ENCODE data around the gene HSFX1.
"Not testable (repeated sequence)": the region's sequence is repeated elsewhere in the genome, so short reads cannot be mapped to it uniquely, and the experiment has no call there.

Gene HSFX1

DNA sequence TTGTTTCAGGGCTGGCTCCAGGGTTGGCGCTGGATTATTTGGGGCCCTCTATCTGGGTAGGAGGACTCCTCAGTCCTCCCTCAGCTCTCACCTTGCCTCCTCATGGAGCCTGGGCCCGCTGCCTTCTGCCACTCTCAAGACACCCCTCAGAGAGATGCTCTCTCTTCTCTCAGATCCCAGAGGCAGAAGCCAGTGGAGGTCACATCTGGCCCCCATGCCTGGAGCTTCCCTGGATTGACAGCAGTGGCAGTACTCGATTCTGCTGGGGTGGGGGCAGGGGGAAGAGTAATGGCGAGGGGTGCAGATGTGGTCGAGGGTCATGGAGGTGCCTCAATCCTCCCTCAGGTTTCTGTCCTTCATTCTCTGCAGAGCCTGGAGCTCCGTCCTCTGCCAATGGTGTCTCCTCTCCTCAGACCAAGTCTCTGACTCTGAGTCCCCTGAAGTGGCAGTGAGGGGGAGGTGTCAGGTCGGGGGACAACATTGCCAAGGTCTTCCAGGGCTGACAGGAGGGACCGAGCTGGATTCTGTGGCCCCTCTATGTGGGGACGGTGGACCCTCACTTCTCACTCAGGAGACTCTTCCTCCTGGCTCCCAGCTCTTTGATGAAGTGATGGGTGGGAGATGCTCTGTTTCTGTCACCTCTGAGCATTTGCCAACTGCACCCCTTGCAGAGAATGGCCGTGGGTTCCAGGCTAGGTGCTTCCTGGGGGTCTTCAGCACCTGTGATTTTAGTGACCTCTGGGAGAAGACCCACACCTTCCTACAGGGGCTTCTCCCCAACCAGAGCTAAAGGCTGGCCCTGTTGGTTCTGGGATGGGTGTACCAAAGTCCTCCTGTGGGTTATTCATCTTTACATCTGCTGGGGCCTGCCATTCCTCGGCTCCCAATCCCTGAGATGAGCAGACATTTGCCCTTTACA, 10.9 kb upstream of the HSFX1 start:
- Histone ChIP-seq H3K9me3 (ENCODE audit: control insufficient read depth in 2 of 2, low read length in 2 of 2) (no peaks in the 10 kb centered on the region), H3K27ac (ENCODE audit: low read length) (no peak overlapping the region), H3K4me3 (ENCODE audit: low read length in 2 of 2) (no peak overlapping the region), H3K36me3 (ENCODE audit: control insufficient read depth in 2 of 2, insufficient read depth in 2 of 2, low read length in 2 of 2) (no peaks in the 10 kb centered on the region), H3K4me1 (ENCODE audit: control insufficient read depth, insufficient read depth, low read length) (no peaks in the 10 kb centered on the region), H3K9ac (ENCODE audit: low read length in 2 of 2) (no peak overlapping the region), H3K27me3 (ENCODE audit: control insufficient read depth in 1 of 2, insufficient read depth in 2 of 2, low read length in 2 of 2) (no peaks in the 10 kb centered on the region)

DNA sequence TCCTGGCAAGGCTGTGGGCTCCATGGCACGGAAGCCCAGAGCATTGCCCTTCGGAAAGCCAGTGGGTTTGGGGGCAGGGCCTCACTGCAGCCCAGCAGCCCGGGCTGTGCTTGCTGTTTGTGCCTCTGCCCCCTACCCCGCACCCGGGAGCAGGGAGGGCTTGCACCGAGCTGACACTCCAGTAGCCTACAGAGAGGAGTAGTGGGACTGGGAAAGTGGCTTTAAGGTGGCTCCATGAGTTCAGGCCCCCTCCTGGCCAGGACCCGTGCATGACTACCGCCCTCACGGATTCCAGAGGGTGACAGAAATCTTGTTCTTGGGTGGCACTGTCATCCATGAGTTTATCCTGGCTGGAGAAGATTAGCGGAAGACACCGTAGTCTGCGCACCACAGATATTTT, 3.5 kb upstream of the HSFX1 start:
- H3K4me1 ChIP-seq (ENCODE audit: control insufficient read depth, insufficient read depth, low read length); H3K9me3 ChIP-seq (ENCODE audit: control insufficient read depth in 2 of 2, low read length in 2 of 2); H3K27ac ChIP-seq (ENCODE audit: low read length); H3K36me3 ChIP-seq (ENCODE audit: control insufficient read depth in 2 of 2, insufficient read depth in 2 of 2, low read length in 2 of 2); H3K9ac ChIP-seq (ENCODE audit: low read length in 2 of 2); H3K4me3 ChIP-seq (ENCODE audit: low read length in 2 of 2); H3K27me3 ChIP-seq (ENCODE audit: control insufficient read depth in 1 of 2, insufficient read depth in 2 of 2, low read length in 2 of 2): not testable (repeated sequence)

DNA sequence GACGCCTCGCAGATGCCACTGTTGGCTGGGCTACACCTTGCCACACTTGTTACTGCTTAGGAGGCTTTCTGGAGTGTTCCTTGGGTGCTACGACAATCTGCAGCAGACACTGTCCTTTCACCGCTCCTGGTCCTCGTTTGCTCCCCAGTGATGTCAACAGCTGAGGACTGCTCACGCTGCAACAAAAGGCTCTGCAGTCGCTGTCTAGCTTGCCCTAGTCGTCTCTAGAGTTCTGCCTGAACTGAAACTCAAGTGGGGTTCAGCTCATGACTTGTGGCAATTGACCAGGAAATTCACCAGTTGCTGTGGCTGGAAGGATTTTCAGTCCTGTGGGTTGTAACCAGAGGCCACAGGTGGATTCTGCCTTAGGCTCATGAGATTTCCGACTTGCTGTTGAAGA, 842 bp upstream of the HSFX1 start:
- H3K9ac ChIP-seq (ENCODE audit: low read length in 2 of 2); H3K27me3 ChIP-seq (ENCODE audit: control insufficient read depth in 1 of 2, insufficient read depth in 2 of 2, low read length in 2 of 2); H3K9me3 ChIP-seq (ENCODE audit: control insufficient read depth in 2 of 2, low read length in 2 of 2); H3K27ac ChIP-seq (ENCODE audit: low read length); H3K36me3 ChIP-seq (ENCODE audit: control insufficient read depth in 2 of 2, insufficient read depth in 2 of 2, low read length in 2 of 2); H3K4me1 ChIP-seq (ENCODE audit: control insufficient read depth, insufficient read depth, low read length); H3K4me3 ChIP-seq (ENCODE audit: low read length in 2 of 2): not testable (repeated sequence)

DNA sequence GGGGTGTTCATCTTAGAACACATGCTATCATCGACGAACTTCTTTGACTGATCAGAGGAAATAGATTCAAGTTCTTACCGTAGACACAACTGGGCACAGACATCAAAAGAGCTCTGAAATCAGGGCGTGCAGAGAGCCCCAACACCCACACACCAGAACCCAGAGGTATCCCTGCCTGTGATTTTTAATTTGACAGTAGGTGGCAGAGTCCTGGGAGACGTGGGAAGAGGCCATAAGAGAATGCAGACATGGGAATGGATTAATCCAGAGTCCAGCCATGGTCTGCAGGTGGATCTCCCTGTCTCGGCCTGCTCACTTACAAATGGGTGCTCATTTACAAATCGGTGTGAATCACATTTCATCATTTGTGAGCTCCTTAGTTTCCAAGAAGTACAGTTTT, 4.1 kb downstream of the HSFX1 start:
- H3K4me1 ChIP-seq (ENCODE audit: control insufficient read depth, insufficient read depth, low read length); H3K9me3 ChIP-seq (ENCODE audit: control insufficient read depth in 2 of 2, low read length in 2 of 2); H3K36me3 ChIP-seq (ENCODE audit: control insufficient read depth in 2 of 2, insufficient read depth in 2 of 2, low read length in 2 of 2); H3K4me3 ChIP-seq (ENCODE audit: low read length in 2 of 2); H3K27me3 ChIP-seq (ENCODE audit: control insufficient read depth in 1 of 2, insufficient read depth in 2 of 2, low read length in 2 of 2); H3K9ac ChIP-seq (ENCODE audit: low read length in 2 of 2); H3K27ac ChIP-seq (ENCODE audit: low read length): not testable (repeated sequence)

DNA sequence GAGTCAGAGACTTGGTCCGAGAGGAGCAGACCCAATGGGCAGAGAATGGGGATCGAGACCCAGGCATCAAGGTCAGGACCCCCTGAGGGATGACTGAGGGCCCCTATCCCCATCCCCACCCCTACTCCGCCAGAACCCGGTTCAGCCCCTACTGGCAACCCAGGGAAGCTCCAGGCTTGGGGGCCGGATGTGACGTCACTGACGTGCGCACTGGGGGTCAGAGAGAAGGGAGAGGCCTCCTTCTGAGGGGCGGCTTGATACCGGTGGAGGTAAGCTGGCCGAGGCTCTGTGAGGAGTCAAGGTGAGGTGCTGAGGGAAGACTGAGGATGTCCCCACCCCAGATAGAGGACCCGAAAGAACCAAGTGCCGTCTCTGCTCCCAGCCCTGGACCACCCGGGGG, 7.9 kb downstream of the HSFX1 start, which contains the start of gene MAGEA9:
MAGEA9 (plus strand) TSS at position 204 of the 400 bp plus-strand sequence. CDS start 4,281 bp downstream, outside the sequence.
- not testable (repeated sequence) for H3K9me3 ChIP-seq (ENCODE audit: control insufficient read depth in 2 of 2, low read length in 2 of 2); H3K9ac ChIP-seq (ENCODE audit: low read length in 2 of 2); H3K4me1 ChIP-seq (ENCODE audit: control insufficient read depth, insufficient read depth, low read length); H3K27me3 ChIP-seq (ENCODE audit: control insufficient read depth in 1 of 2, insufficient read depth in 2 of 2, low read length in 2 of 2); H3K36me3 ChIP-seq (ENCODE audit: control insufficient read depth in 2 of 2, insufficient read depth in 2 of 2, low read length in 2 of 2); H3K27ac ChIP-seq (ENCODE audit: low read length); H3K4me3 ChIP-seq (ENCODE audit: low read length in 2 of 2)

DNA sequence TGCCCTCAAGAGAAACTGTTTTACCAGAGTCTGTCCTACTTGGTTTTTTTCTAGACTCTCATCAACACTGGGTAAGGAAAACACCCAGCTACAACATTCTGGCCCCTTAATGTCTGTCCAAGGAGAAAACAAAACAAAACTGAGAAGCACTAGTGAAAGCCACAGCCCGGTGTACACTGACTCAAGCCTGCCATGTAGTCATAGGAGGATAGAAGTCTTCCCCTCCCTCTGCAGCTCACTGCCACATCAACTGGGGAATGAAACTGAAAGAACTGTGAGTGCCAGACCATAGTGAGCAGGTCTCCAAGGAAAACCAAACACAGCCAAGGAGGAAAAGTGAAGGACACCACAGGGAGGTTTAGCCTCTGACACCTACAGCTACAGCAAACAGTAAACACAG, 21.7 kb downstream of the HSFX1 start:
- not testable (repeated sequence) for H3K4me3 ChIP-seq (ENCODE audit: low read length in 2 of 2); H3K9me3 ChIP-seq (ENCODE audit: control insufficient read depth in 2 of 2, low read length in 2 of 2); H3K27ac ChIP-seq (ENCODE audit: low read length); H3K27me3 ChIP-seq (ENCODE audit: control insufficient read depth in 1 of 2, insufficient read depth in 2 of 2, low read length in 2 of 2); H3K36me3 ChIP-seq (ENCODE audit: control insufficient read depth in 2 of 2, insufficient read depth in 2 of 2, low read length in 2 of 2); H3K9ac ChIP-seq (ENCODE audit: low read length in 2 of 2); H3K4me1 ChIP-seq (ENCODE audit: control insufficient read depth, insufficient read depth, low read length)

DNA sequence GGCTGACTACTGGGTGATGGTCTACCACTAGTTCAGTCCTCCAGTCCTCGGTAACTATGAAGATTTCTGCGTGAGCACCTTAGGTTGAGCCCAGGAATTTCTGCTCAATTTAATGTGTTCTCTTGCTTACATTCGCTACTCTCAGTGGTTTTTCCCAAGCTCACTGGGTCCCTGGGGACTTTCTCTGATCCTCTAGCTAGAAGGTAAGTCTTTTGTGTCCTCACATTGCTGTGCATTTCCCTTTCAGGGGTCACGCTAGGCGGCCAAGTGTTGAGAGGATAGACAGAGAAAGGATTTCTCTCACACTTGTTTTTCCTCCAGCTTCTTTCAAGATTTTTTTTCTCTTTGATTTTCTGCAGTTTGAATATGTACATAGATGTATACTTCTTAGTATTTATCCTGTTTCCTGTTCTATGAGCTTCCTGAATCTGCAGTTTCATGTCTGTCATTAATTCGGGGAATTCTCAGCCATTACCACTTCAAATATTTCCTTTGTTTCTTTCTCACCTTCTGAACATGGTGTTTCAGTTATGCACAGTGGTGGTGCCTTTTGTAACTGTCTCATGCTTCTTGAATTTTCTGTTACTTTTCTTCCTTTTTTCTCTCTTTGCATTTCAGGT, 25.3 kb downstream of the HSFX1 start:
- Histone ChIP-seq H3K27ac (ENCODE audit: low read length) (no peak overlapping the region), H3K9ac (ENCODE audit: low read length in 2 of 2) (no peak overlapping the region), H3K4me3 (ENCODE audit: low read length in 2 of 2) (no peak overlapping the region), H3K36me3 (ENCODE audit: control insufficient read depth in 2 of 2, insufficient read depth in 2 of 2, low read length in 2 of 2) (no peaks in the 10 kb centered on the region), H3K4me1 (ENCODE audit: control insufficient read depth, insufficient read depth, low read length) (no peaks in the 10 kb centered on the region), H3K9me3 (ENCODE audit: control insufficient read depth in 2 of 2, low read length in 2 of 2) (no peaks in the 10 kb centered on the region), H3K27me3 (ENCODE audit: control insufficient read depth in 1 of 2, insufficient read depth in 2 of 2, low read length in 2 of 2) (peaks cover 0 to 3% of the 10 kb centered on the region in 2 donors)

DNA sequence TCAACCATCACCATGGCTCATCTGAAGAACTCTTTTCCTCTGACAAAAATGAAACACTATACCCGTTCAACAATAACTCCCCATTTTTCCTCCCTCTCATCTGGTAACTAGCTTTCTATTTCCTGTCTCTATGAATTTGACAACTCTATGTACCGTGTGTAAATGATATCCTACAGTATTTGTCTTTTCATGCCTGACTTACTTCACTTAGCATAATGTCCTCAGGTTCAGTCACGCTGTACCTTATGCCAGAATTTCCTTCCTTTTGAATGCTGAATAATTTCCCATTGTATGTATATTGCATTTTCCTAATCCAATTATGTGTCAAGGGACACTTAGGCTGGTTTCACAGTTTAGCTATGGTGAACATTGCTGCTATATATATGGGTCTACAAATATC, 26.1 kb downstream of the HSFX1 start:
- Histone ChIP-seq H3K9me3 (ENCODE audit: control insufficient read depth in 2 of 2, low read length in 2 of 2) (no peaks in the 10 kb centered on the region), H3K27ac (ENCODE audit: low read length) (no peak overlapping the region), H3K36me3 (ENCODE audit: control insufficient read depth in 2 of 2, insufficient read depth in 2 of 2, low read length in 2 of 2) (no peaks in the 10 kb centered on the region), H3K4me1 (ENCODE audit: control insufficient read depth, insufficient read depth, low read length) (no peaks in the 10 kb centered on the region), H3K27me3 (ENCODE audit: control insufficient read depth in 1 of 2, insufficient read depth in 2 of 2, low read length in 2 of 2) (peaks cover 0 to 3% of the 10 kb centered on the region in 2 donors), H3K4me3 (ENCODE audit: low read length in 2 of 2) (no peak overlapping the region), H3K9ac (ENCODE audit: low read length in 2 of 2) (no peak overlapping the region)

DNA sequence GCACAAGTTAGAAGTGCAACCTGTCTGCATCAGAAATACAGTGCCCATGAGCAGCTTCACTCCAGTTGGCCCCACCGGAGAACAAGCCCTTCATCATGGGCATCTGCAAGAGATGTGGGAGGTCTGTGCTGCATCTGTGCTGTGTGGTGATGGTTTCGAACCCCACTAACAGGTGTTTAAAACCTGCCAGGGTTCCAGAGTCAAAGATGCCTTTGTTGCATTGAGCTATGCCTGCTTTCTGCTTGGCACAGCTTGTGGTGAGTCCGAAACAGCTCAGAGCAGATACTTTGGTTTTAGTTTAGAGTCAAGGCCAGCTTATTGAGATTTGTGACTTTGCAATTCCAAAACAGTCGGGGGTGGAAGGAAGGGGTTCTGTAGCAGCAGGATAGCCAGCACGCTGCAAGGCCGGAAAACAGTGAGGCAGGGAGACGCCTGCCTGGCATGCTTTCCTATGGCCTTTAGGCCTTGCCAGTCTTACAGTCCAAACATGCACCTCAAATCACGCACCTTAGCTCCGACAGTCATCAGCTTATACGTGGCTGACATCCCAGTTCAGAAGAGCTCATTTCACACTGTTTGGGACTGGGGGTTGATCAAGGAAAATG, 29.7 kb downstream of the HSFX1 start:
- H3K9ac ChIP-seq (ENCODE audit: low read length in 2 of 2) = no peak overlapping the region
- H3K9me3 ChIP-seq (ENCODE audit: control insufficient read depth in 2 of 2, low read length in 2 of 2) = no peaks in the 10 kb centered on the region
- peaks cover 0 to 3% of the 10 kb centered on the region in 2 donors for H3K27me3 ChIP-seq (ENCODE audit: control insufficient read depth in 1 of 2, insufficient read depth in 2 of 2, low read length in 2 of 2)
- H3K4me3 ChIP-seq (ENCODE audit: low read length in 2 of 2) = no peak overlapping the region
- no peaks in the 10 kb centered on the region for H3K4me1 ChIP-seq (ENCODE audit: control insufficient read depth, insufficient read depth, low read length)
- no peak overlapping the region for H3K27ac ChIP-seq (ENCODE audit: low read length)
- H3K36me3 ChIP-seq (ENCODE audit: control insufficient read depth in 2 of 2, insufficient read depth in 2 of 2, low read length in 2 of 2) = no peaks in the 10 kb centered on the region

DNA sequence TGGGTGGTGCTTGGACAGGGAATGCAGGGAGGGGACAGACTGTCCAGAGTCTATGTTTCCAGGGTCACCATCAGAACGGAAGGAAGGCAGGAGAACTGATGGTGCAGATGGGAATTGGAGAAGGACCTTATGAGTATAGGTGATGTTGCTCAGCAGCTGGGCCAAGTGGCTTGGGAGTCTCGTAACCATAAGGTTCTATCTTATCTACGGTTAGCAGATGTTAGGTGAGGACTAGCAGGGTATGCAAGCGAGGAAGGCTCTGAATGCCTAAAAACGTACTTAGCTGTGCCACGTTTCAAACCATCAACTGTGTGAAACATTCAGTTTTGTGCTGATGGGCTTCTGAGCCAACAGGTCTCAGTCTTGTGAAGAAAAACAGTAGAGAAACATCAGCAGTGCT, 30.2 kb downstream of the HSFX1 start:
- no peaks in the 10 kb centered on the region for H3K36me3 ChIP-seq (ENCODE audit: control insufficient read depth in 2 of 2, insufficient read depth in 2 of 2, low read length in 2 of 2)
- no peaks in the 10 kb centered on the region for H3K4me1 ChIP-seq (ENCODE audit: control insufficient read depth, insufficient read depth, low read length)
- H3K9ac ChIP-seq (ENCODE audit: low read length in 2 of 2) = no peak overlapping the region
- H3K27ac ChIP-seq (ENCODE audit: low read length) = no peak overlapping the region
- no peak overlapping the region for H3K4me3 ChIP-seq (ENCODE audit: low read length in 2 of 2)
- no peaks in the 10 kb centered on the region for H3K9me3 ChIP-seq (ENCODE audit: control insufficient read depth in 2 of 2, low read length in 2 of 2)
- peaks cover 0 to 3% of the 10 kb centered on the region in 2 donors for H3K27me3 ChIP-seq (ENCODE audit: control insufficient read depth in 1 of 2, insufficient read depth in 2 of 2, low read length in 2 of 2)
